Thyroid gland (tissue), 4 donors: ENCODE results near the gene PADI3. TPM values are rescaled to one million over a fixed set of nuclear protein-coding genes. Genes with fewer than 3 reads are reported as not detected.

ENCODE experiments used
- DNase-seq, 2 donors: peaks; one replicate each; pipeline ENCODE4 v3.0.0-alpha.2; 2019
- H3K27ac ChIP-seq, 3 donors: fragments of 200-600 bp; sonication (generic); 1 replicate in 2 of 3; 2 replicates in 1 of 3; pipeline ENCODE4 v1.5.1; 2016 to 2019; ENCODE audit warnings: mild to moderate bottlenecking in 1 of 3, moderate library complexity in 1 of 3
- H3K27me3 ChIP-seq: fragments of 200-600 bp; sonication (generic); one replicate; pipeline ENCODE4 v1.5.1; 2019
- H3K36me3 ChIP-seq, 2 donors: fragments of 200-600 bp; sonication (generic); one replicate each; pipeline ENCODE4 v1.5.1; 2016 to 2019
- H3K4me1 ChIP-seq, 2 donors: fragments of 200-600 bp; sonication (generic); one replicate each; pipeline ENCODE4 v1.5.1; 2017 to 2019
- H3K4me3 ChIP-seq, 3 donors: fragments of 200-600 bp; sonication (generic); replicated peaks in 1 of 3; 1 replicate in 2 of 3; 2 replicates in 1 of 3; pipeline ENCODE4 v1.5.1; 2016; ENCODE audit warnings: mild to moderate bottlenecking in 1 of 3
- H3K9me3 ChIP-seq: fragments of 200-600 bp; sonication (generic); one replicate; pipeline ENCODE4 v1.5.1; 2017
- POLR2A ChIP-seq, 2 donors: fragments of 450-650 bp; IDR thresholded peaks; one replicate each; pipeline ENCODE4 v1.6.1; 2017; ENCODE audit warnings: antibody characterized with exemption in 2 of 2, mild to moderate bottlenecking in 2 of 2, moderate library complexity in 1 of 2
- WGBS, 2 donors: methylation state at CpG; one replicate each; pipeline ENCODE4 v1.1.5; 2017; 5-methylcytosine and 5-hydroxymethylcytosine counted together
- intact Hi-C: fragments of 100-400 bp; cut with DNase I; formaldehyde crosslinking; loops from one replicate; pipeline ENCODE4 v1.15.1; 2023
- total RNA-seq, 4 donors: library from RNA; depleted of rRNA; stranded (reverse); fragments of >200 nt; gene quantifications; one replicate each; pipeline ENCODE4 v1.2.3, GENCODE V29; 2016
- TF ChIP-seq, protein P1 (sequence below), 6 experiments: fragments of 200-600 bp in 3 of 6; fragments of 450-650 bp in 3 of 6; sonication (generic) in 3 of 6; IDR thresholded peaks; one replicate each; pipeline ENCODE4 v1.5.1; 2016 to 2019; ENCODE audit warnings: antibody characterized with exemption in 6 of 6, mild to moderate bottlenecking in 2 of 6, inconsistent platforms in 1 of 6, moderate library complexity in 1 of 6

Gene PADI3
- total RNA-seq, 4 donors from 2014 or later: not detected

DNA sequence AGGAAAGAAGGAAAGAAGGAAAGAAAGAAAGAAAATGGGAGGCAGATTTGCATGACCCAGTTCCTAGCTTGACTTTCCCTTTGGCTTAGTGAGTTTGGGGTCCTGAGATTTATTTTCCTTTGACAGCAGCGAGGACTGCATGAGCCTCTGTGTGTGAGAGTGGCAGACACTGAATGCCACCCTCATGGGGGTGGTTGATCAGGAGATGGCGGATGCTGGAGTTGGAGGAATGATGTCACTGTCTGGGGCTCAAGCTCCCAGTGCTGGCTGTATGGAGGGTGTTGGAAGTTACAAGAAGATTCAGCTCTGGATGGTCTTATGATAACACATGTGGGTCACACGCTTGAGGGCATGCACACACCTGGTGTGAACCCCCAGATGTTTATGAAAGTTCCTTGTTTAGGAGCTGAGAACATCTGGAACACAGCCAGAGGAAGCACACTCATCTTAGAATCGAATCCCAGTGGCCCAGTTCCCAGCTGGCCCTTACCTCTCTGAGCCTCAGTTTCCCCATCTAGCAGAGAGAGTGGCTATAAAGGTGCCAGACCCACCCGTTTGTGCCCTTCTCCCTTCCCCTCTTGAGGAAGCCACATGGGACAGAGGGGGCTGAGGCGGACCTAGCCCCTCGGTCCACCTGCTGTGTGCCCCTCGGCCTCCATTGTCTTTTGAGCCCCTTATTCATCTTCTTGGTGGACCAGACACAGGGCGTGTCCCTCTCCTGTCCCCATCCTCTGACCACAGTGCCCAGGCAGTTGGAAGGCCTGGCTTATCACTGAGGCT, 64.8 kb downstream of the PADI3 start:
- intact Hi-C loops: no loop called here
- Histone ChIP-seq H3K27me3 (no peaks in the 10 kb centered on the region), H3K27ac (no peak overlapping the region), H3K36me3 (no peaks in the 10 kb centered on the region), H3K4me1 (no peaks in the 10 kb centered on the region), H3K9me3 (no peaks in the 10 kb centered on the region), H3K4me3 (no peak overlapping the region)
- 73 to 92% methylated on average over 9 of the region's 9 CpGs for WGBS, 2 donors
- no peak for TF ChIP-seq POLR2A (IDR thresholded peaks at IDR 0.05)
- TF ChIP-seq, protein P1, sequence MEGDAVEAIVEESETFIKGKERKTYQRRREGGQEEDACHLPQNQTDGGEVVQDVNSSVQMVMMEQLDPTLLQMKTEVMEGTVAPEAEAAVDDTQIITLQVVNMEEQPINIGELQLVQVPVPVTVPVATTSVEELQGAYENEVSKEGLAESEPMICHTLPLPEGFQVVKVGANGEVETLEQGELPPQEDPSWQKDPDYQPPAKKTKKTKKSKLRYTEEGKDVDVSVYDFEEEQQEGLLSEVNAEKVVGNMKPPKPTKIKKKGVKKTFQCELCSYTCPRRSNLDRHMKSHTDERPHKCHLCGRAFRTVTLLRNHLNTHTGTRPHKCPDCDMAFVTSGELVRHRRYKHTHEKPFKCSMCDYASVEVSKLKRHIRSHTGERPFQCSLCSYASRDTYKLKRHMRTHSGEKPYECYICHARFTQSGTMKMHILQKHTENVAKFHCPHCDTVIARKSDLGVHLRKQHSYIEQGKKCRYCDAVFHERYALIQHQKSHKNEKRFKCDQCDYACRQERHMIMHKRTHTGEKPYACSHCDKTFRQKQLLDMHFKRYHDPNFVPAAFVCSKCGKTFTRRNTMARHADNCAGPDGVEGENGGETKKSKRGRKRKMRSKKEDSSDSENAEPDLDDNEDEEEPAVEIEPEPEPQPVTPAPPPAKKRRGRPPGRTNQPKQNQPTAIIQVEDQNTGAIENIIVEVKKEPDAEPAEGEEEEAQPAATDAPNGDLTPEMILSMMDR (IDR thresholded peaks at IDR 0.05): no peak
- DNase-seq: no peak

GRCh38 chr1:17314491-17314971, 65.6 kb downstream of the PADI3 start:
- Histone ChIP-seq H3K4me3 (no peak overlapping the region), H3K27me3 (no peaks in the 10 kb centered on the region), H3K4me1 (no peaks in the 10 kb centered on the region), H3K9me3 (no peaks in the 10 kb centered on the region), H3K36me3 (no peaks in the 10 kb centered on the region), H3K27ac (no peak overlapping the region)
- no peak for TF ChIP-seq POLR2A (IDR thresholded peaks at IDR 0.05)
- TF ChIP-seq, protein P1 (IDR thresholded peaks at IDR 0.05): no peak
- intact Hi-C loops: no loop called here
- DNase-seq: no peak
- 60 to 65% methylated on average over 1 to 8 of the region's 9 CpGs for WGBS, 2 donors

GRCh38 chr1:17315542-17316130, 66.7 kb downstream of the PADI3 start:
- intact Hi-C loops: no loop called here
- WGBS, 2 donors: 44 to 51% methylated on average over 7 of the region's 7 CpGs
- Histone ChIP-seq H3K27ac (no peak overlapping the region), H3K4me3 (no peak overlapping the region), H3K4me1 (no peaks in the 10 kb centered on the region), H3K9me3 (no peaks in the 10 kb centered on the region), H3K36me3 (no peaks in the 10 kb centered on the region), H3K27me3 (no peaks in the 10 kb centered on the region)
- DNase-seq: no peak
- TF ChIP-seq, protein P1 (IDR thresholded peaks at IDR 0.05): no peak
- TF ChIP-seq POLR2A (IDR thresholded peaks at IDR 0.05): no peak

- intact Hi-C loops: no loop called here
- Histone ChIP-seq H3K27me3 (no peaks in the 10 kb centered on the region), H3K36me3 (no peaks in the 10 kb centered on the region), H3K4me3 (no peak overlapping the region), H3K9me3 (no peaks in the 10 kb centered on the region), H3K27ac (no peak overlapping the region), H3K4me1 (no peaks in the 10 kb centered on the region)
- no peak for DNase-seq
- WGBS, 2 donors: 83 to 94% methylated on average over 8 of the region's 9 CpGs
- TF ChIP-seq, protein P1 (IDR thresholded peaks at IDR 0.05): no peak
- no peak for TF ChIP-seq POLR2A (IDR thresholded peaks at IDR 0.05)
These were observed 67.8 kb downstream of the PADI3 start for GRCh38 chr1:17316704-17317103.

GRCh38 chr1:17318262-17318661, 69.4 kb downstream of the PADI3 start:
- H3K4me3 ChIP-seq: no peak overlapping the region
- H3K4me1 ChIP-seq: no peaks in the 10 kb centered on the region
- TF ChIP-seq POLR2A (IDR thresholded peaks at IDR 0.05): no peak
- TF ChIP-seq, protein P1 (IDR thresholded peaks at IDR 0.05): no peak
- no peaks in the 10 kb centered on the region for H3K36me3 ChIP-seq
- DNase-seq: no peak
- H3K9me3 ChIP-seq: no peaks in the 10 kb centered on the region
- intact Hi-C loops: no loop called here
- no peaks in the 10 kb centered on the region for H3K27me3 ChIP-seq
- no peak overlapping the region for H3K27ac ChIP-seq
- WGBS, 2 donors: 38 to 42% methylated on average over 6 of the region's 6 CpGs
